IMR-90 (cell line): ENCODE data around the gene SLC35A4. TPM values are rescaled to one million over a fixed set of nuclear protein-coding genes. Genes with fewer than 3 reads are reported as not detected.
A peak's percentile ranks its signal among the peaks of the same experiment; 100 is the strongest.

Experiments used
- ATAC-seq: fragments of 200-7000 bp; cut with Tn5 transposase; 2 replicates; pipeline ENCODE4 v1.9.1; 2020; ENCODE audit warnings: low read depth, mild to moderate bottlenecking, moderate library complexity
- BruUV-seq: library from RNA; stranded (reverse); fragments of 400-500 nt; replicated peaks from 2 replicates; lab custom pipeline; 2021; lab: Mats Ljungman, UMichigan
- CTCF ChIA-PET: fragments of 300-600 bp; formaldehyde crosslinking; extraction: SDS; loops from one replicate; lab custom pipeline; 2021; ENCODE audit warnings: antibody characterized with exemption; lab: Yijun Ruan, JAX
- POLR2A ChIA-PET: fragments of 300-600 bp; sonication (Branson Sonifier 250); formaldehyde crosslinking; loops from one replicate; lab custom pipeline; 2022; ENCODE audit warnings: antibody characterized with exemption; ENCODE audit not compliant: unreplicated experiment; lab: Charles Lee
- DNase-seq: peaks from one replicate; pipeline ENCODE4 v3.0.0; 2013
- H2AFZ ChIP-seq: replicated peaks from 2 replicates; pipeline ENCODE3; 2013; ENCODE audit warnings: low read length, mild to moderate bottlenecking; ENCODE audit not compliant: poor library complexity
- H2AK5ac ChIP-seq: 2 replicates; pipeline ENCODE4 v1.6.1; 2013; ENCODE audit warnings: low read depth, low read length, inconsistent platforms
- H2AK9ac ChIP-seq: replicated peaks from 2 replicates; pipeline ENCODE3; 2013; ENCODE audit warnings: mild to moderate bottlenecking, low read depth, low read length, moderate library complexity; ENCODE audit not compliant: poor library complexity
- H2BK120ac ChIP-seq: 2 replicates; pipeline ENCODE4 v1.6.1; 2013; ENCODE audit warnings: low read depth, low read length, inconsistent platforms
- H2BK15ac ChIP-seq: 3 replicates; pipeline ENCODE4 v1.6.1; 2013; ENCODE audit warnings: low read depth, low read length, inconsistent platforms
- H2BK20ac ChIP-seq: 2 replicates; pipeline ENCODE4 v1.6.1; 2013; ENCODE audit warnings: low read depth, mild to moderate bottlenecking, inconsistent platforms, low read length, moderate library complexity
- H2BK5ac ChIP-seq: 2 replicates; pipeline ENCODE4 v1.6.1; 2013; ENCODE audit warnings: mild to moderate bottlenecking, low read depth, low read length, inconsistent platforms; ENCODE audit not compliant: poor library complexity, severe bottlenecking
- H3K14ac ChIP-seq: replicated peaks from 2 replicates; pipeline ENCODE4 v1.6.1; 2013; ENCODE audit warnings: low read depth, low read length, inconsistent platforms
- H3K18ac ChIP-seq: 2 replicates; pipeline ENCODE4 v1.6.1; 2013; ENCODE audit warnings: low read depth, low read length, control low read depth
- H3K23ac ChIP-seq: 2 replicates; pipeline ENCODE4 v1.6.1; 2013; ENCODE audit warnings: low read depth, low read length, inconsistent platforms
- H3K27ac ChIP-seq: 2 replicates; pipeline ENCODE4 v1.5.1; 2013; ENCODE audit warnings: mild to moderate bottlenecking, control low read depth, low read length; ENCODE audit not compliant: insufficient read depth
- H3K27me3 ChIP-seq: 2 replicates; pipeline ENCODE4 v1.6.1; 2013; ENCODE audit warnings: low read length; ENCODE audit not compliant: control insufficient read depth, insufficient read depth
- H3K36me3 ChIP-seq: 2 replicates; pipeline ENCODE4 v1.6.1; 2013; ENCODE audit warnings: low read length, mixed read lengths; ENCODE audit not compliant: control insufficient read depth, insufficient read depth
- H3K4ac ChIP-seq: 2 replicates; pipeline ENCODE4 v1.6.1; 2013; ENCODE audit warnings: low read depth, low read length, inconsistent platforms
- H3K4me1 ChIP-seq: 2 replicates; pipeline ENCODE4 v1.6.1; 2013; ENCODE audit warnings: low read length, mixed read lengths; ENCODE audit not compliant: control insufficient read depth, insufficient read depth
- H3K4me2 ChIP-seq: 2 replicates; pipeline ENCODE4 v1.6.1; 2013; ENCODE audit warnings: low read depth, mild to moderate bottlenecking, control low read depth, low read length, moderate library complexity
- H3K4me3 ChIP-seq: 2 replicates; pipeline ENCODE4 v1.5.1; 2013; ENCODE audit warnings: low read depth, mild to moderate bottlenecking, control low read depth, low read length, moderate library complexity; ENCODE audit not compliant: insufficient read depth
- H3K56ac ChIP-seq: 2 replicates; pipeline ENCODE4 v1.6.1; 2013; ENCODE audit warnings: low read length, inconsistent platforms; ENCODE audit not compliant: insufficient read depth; ENCODE audit errors: extremely low read depth
- H3K79me1 ChIP-seq, 2 experiments: 2 replicates each; pipeline ENCODE4 v1.6.1; 2013; ENCODE audit warnings: low read length in 2 of 2, inconsistent platforms in 1 of 2, low read depth in 1 of 2
- H3K9ac ChIP-seq: 2 replicates; pipeline ENCODE4 v1.6.1; 2013; ENCODE audit warnings: low read depth, low read length, control low read depth
- H3K9me1 ChIP-seq: 2 replicates; pipeline ENCODE4 v1.6.1; 2013; ENCODE audit warnings: low read length, inconsistent platforms; ENCODE audit not compliant: insufficient read depth
- H3K9me3 ChIP-seq: 2 replicates; pipeline ENCODE4 v1.6.1; 2013; ENCODE audit warnings: low read length; ENCODE audit not compliant: control insufficient read depth, insufficient read depth
- H4K20me1 ChIP-seq: 2 replicates; pipeline ENCODE4 v1.6.1; 2013; ENCODE audit warnings: low read length, inconsistent platforms; ENCODE audit not compliant: insufficient read depth
- H4K5ac ChIP-seq: 2 replicates; pipeline ENCODE4 v1.6.1; 2013; ENCODE audit warnings: mild to moderate bottlenecking, low read depth, low read length, control low read depth
- H4K8ac ChIP-seq, 2 experiments: 2 replicates each; pipeline ENCODE4 v1.6.1; 2013; ENCODE audit warnings: low read depth in 2 of 2, low read length in 2 of 2, control low read depth in 1 of 2, inconsistent platforms in 1 of 2
- H4K91ac ChIP-seq: 2 replicates; pipeline ENCODE4 v1.6.1; 2013; ENCODE audit warnings: low read depth, low read length, inconsistent platforms; ENCODE audit not compliant: insufficient read depth
- BHLHE40 ChIP-seq: fragments of 150-350 bp; IDR thresholded peaks from 2 replicates; pipeline ENCODE4 v1.6.1; 2016; ENCODE audit warnings: mild to moderate bottlenecking, low read depth, low read length
- CHD1 ChIP-seq: IDR thresholded peaks from 2 replicates; pipeline ENCODE4 v1.6.1; 2012; ENCODE audit warnings: low read depth, low read length, improper control_type of control experiment
- FOS ChIP-seq: fragments of 150-350 bp; IDR thresholded peaks from 2 replicates; pipeline ENCODE4 v1.6.1; 2016; ENCODE audit warnings: low read depth, low read length
- MAFK ChIP-seq: IDR thresholded peaks from 2 replicates; pipeline ENCODE4 v1.6.1; 2012; ENCODE audit warnings: low read depth, low read length, improper control_type of control experiment
- MAZ ChIP-seq: IDR thresholded peaks from 2 replicates; pipeline ENCODE4 v1.6.1; 2012; ENCODE audit warnings: low read depth, mild to moderate bottlenecking, low read length, improper control_type of control experiment, moderate library complexity, borderline replicate concordance
- NFE2L2 ChIP-seq: fragments of 150-350 bp; IDR thresholded peaks from 2 replicates; pipeline ENCODE4 v1.6.1; 2016; ENCODE audit warnings: low read depth, mild to moderate bottlenecking, low read length
- RAD21 ChIP-seq: IDR thresholded peaks from 2 replicates; pipeline ENCODE4 v1.6.1; 2012; ENCODE audit warnings: low read length, improper control_type of control experiment
- RCOR1 ChIP-seq: IDR thresholded peaks from 2 replicates; pipeline ENCODE4 v1.6.1; 2012; ENCODE audit warnings: mild to moderate bottlenecking, low read length, improper control_type of control experiment; ENCODE audit not compliant: insufficient replicate concordance
- RFX5 ChIP-seq: IDR thresholded peaks from 2 replicates; pipeline ENCODE4 v1.8.0; 2012; ENCODE audit warnings: low read depth, mild to moderate bottlenecking, low read length, moderate library complexity
- WGBS, 2 experiments: methylation state at CpG; one replicate each; pipeline versions ENCODE4 v1.1.5 to v1.1.7; 2013; ENCODE audit warnings: missing lambda C conversion rate in 2 of 2; ENCODE audit not compliant: insufficient read length in 1 of 2; ENCODE audit errors: extremely low coverage in 2 of 2; 5-methylcytosine and 5-hydroxymethylcytosine counted together
- dilution Hi-C: fragments of 300-500 bp; cut with HindIII; formaldehyde crosslinking; loops from one replicate; pipeline ENCODE4 v1.14.3; 2018; ENCODE audit warnings: low sequenced_read_pairs; ENCODE audit not compliant: unreplicated experiment
- in situ Hi-C: fragments of 300-500 bp; cut with MboI; formaldehyde crosslinking; loops from 3 replicates; pipeline ENCODE4 v1.14.3; 2019; ENCODE audit warnings: low sequenced_read_pairs, inconsistent platforms, mixed read lengths
- intact Hi-C: fragments of 100-400 bp; cut with micrococcal nuclease; formaldehyde crosslinking; loops from 2 replicates; pipeline ENCODE4 v1.10.0; 2022
- polyA plus RNA-seq, 3 experiments: library from polyadenylated mRNA; depleted of rRNA; stranded (reverse); fragments of >200 nt; gene quantifications; 2 replicates each; pipeline ENCODE4 v1.2.3, GENCODE V29; 2012; ENCODE audit warnings: low replicate concordance in 1 of 3
- total RNA-seq: library from RNA; depleted of rRNA; stranded (reverse); fragments of >200 nt; gene quantifications from 2 replicates; pipeline ENCODE4 v1.2.3, GENCODE V29; 2012
- TF ChIP-seq, protein P1 (sequence below): conservative IDR thresholded peaks from 2 replicates; pipeline ENCODE4 v1.5.1; 2012; ENCODE audit warnings: mild to moderate bottlenecking, low read depth, low read length, improper control_type of control experiment
- TF ChIP-seq, protein P2 (sequence below): fragments of 150-350 bp; IDR thresholded peaks from 2 replicates; pipeline ENCODE4 v1.6.1; 2017; ENCODE audit warnings: mild to moderate bottlenecking, antibody characterized with exemption, low read length, low read depth

The SLC35A4 gene
- total and polyA plus RNA-seq, 2 of the 4 experiments (the other 2 are of a cell fraction): 19.2 to 66.4 TPM

DNA sequence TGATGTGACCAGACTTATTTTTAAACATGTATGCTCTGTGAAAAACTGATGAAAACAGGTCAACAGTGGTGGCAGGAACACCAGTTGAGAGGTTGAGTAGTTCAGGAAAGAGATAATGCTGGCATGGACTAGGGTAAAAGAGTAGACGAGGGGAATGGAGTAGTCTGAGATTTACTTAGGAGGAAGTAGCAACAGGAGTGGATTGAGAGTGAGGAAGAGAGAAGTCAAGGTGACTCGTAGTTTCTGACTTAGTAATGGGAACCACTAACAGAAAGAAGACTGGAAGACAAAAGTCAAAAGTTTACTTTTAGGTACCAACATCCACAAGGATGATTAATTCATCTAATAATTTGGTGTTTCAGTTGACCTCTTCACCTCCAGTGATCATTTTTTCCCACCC is 11.0 kb upstream of the SLC35A4 start:
- H3K56ac ChIP-seq: no peak overlapping the region
- no peaks in the 10 kb centered on the region for H3K27me3 ChIP-seq
- no peak for ATAC-seq
- H2BK20ac ChIP-seq: no peak overlapping the region
- BruUV-seq: no TSS peak
- H4K91ac ChIP-seq: no peak overlapping the region
- H3K79me1 ChIP-seq: peaks cover 24 to 81% of the 10 kb centered on the region in 2 experiments
- no peak overlapping the region for H3K14ac ChIP-seq
- H3K23ac ChIP-seq: peak overlapping the region; percentile 41
- in situ Hi-C loops (no loop called here), dilution Hi-C loops (no loop called here), intact Hi-C loops (no loop called here)
- no peak for TF ChIP-seq FOS
- TF ChIP-seq BHLHE40: no peak
- TF ChIP-seq NFE2L2: no peak
- no peak for TF ChIP-seq RFX5
- no peak for TF ChIP-seq RCOR1
- no peak for TF ChIP-seq MAZ
- TF ChIP-seq, protein P1, sequence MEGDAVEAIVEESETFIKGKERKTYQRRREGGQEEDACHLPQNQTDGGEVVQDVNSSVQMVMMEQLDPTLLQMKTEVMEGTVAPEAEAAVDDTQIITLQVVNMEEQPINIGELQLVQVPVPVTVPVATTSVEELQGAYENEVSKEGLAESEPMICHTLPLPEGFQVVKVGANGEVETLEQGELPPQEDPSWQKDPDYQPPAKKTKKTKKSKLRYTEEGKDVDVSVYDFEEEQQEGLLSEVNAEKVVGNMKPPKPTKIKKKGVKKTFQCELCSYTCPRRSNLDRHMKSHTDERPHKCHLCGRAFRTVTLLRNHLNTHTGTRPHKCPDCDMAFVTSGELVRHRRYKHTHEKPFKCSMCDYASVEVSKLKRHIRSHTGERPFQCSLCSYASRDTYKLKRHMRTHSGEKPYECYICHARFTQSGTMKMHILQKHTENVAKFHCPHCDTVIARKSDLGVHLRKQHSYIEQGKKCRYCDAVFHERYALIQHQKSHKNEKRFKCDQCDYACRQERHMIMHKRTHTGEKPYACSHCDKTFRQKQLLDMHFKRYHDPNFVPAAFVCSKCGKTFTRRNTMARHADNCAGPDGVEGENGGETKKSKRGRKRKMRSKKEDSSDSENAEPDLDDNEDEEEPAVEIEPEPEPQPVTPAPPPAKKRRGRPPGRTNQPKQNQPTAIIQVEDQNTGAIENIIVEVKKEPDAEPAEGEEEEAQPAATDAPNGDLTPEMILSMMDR: no peak
- TF ChIP-seq, protein P2, sequence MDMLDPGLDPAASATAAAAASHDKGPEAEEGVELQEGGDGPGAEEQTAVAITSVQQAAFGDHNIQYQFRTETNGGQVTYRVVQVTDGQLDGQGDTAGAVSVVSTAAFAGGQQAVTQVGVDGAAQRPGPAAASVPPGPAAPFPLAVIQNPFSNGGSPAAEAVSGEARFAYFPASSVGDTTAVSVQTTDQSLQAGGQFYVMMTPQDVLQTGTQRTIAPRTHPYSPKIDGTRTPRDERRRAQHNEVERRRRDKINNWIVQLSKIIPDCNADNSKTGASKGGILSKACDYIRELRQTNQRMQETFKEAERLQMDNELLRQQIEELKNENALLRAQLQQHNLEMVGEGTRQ: no peak
- no peak for TF ChIP-seq CHD1
- TF ChIP-seq MAFK: no peak
- no peak for TF ChIP-seq RAD21
- H4K20me1 ChIP-seq: peaks cover 32% of the 10 kb centered on the region
- no peak overlapping the region for H3K18ac ChIP-seq
- H3K9ac ChIP-seq: no peak overlapping the region
- H3K4ac ChIP-seq: no peak overlapping the region
- WGBS, 2 experiments: 71% methylated on average over 1 of the region's 2 CpGs; no CpG with 5 or more reads in 1 of the 2 experiments
- no peak overlapping the region for H3K4me3 ChIP-seq
- no peaks in the 10 kb centered on the region for H3K9me3 ChIP-seq
- peaks cover 16% of the 10 kb centered on the region for H3K4me1 ChIP-seq
- H3K36me3 ChIP-seq: peaks cover 32% of the 10 kb centered on the region
- H3K9me1 ChIP-seq: peaks cover 9% of the 10 kb centered on the region
- no peak overlapping the region for H4K8ac ChIP-seq
- H2AK9ac ChIP-seq: no peak overlapping the region
- H3K4me2 ChIP-seq: no peak overlapping the region
- no peak overlapping the region for H2BK15ac ChIP-seq
- no peak overlapping the region for H2BK5ac ChIP-seq
- CTCF ChIA-PET: interaction anchor here (0.9 kb wide), 1 partner anchor 17 kb away, joined by 11 read pairs; no protein-coding TSS in a partner anchor
- POLR2A ChIA-PET: no interaction called here
- H4K5ac ChIP-seq: no peak overlapping the region
- no peak overlapping the region for H2AFZ ChIP-seq
- peak; percentile 40 for DNase-seq
- H2BK120ac ChIP-seq: no peak overlapping the region
- no peak overlapping the region for H3K27ac ChIP-seq
- no peak overlapping the region for H2AK5ac ChIP-seq
